Ectodermal cell (in vitro differentiated cells): ENCODE data around the gene PRICKLE1.

Experiments
- H3K27ac ChIP-seq: 2 replicates; pipeline ENCODE4 v1.7.0; 2013; ENCODE audit warnings: mild to moderate bottlenecking, low read depth, low read length; ENCODE audit not compliant: insufficient read depth, poor library complexity, severe bottlenecking
- H3K27me3 ChIP-seq: 2 replicates; pipeline ENCODE4 v1.7.0; 2013; ENCODE audit warnings: mild to moderate bottlenecking, low read length; ENCODE audit not compliant: insufficient read depth, control insufficient read depth, poor library complexity, severe bottlenecking
- H3K36me3 ChIP-seq: one replicate; pipeline ENCODE4 v1.7.0; 2013; ENCODE audit warnings: low read length; ENCODE audit not compliant: control insufficient read depth, insufficient read depth
- H3K4me1 ChIP-seq: one replicate; pipeline ENCODE4 v1.7.0; 2013; ENCODE audit warnings: low read length; ENCODE audit not compliant: control insufficient read depth, insufficient read depth
- H3K4me3 ChIP-seq: 2 replicates; pipeline ENCODE4 v1.7.0; 2013; ENCODE audit warnings: low read depth, low read length, control low read depth; ENCODE audit not compliant: insufficient read depth
- H3K9me3 ChIP-seq: 2 replicates; pipeline ENCODE4 v1.7.0; 2013; ENCODE audit warnings: mild to moderate bottlenecking, low read length, moderate library complexity; ENCODE audit not compliant: control insufficient read depth
- WGBS, 2 experiments: methylation state at CpG; one replicate each; pipeline ENCODE4 v1.1.7; 2013; ENCODE audit warnings: missing lambda C conversion rate in 2 of 2; 5-methylcytosine and 5-hydroxymethylcytosine counted together

Gene PRICKLE1

DNA sequence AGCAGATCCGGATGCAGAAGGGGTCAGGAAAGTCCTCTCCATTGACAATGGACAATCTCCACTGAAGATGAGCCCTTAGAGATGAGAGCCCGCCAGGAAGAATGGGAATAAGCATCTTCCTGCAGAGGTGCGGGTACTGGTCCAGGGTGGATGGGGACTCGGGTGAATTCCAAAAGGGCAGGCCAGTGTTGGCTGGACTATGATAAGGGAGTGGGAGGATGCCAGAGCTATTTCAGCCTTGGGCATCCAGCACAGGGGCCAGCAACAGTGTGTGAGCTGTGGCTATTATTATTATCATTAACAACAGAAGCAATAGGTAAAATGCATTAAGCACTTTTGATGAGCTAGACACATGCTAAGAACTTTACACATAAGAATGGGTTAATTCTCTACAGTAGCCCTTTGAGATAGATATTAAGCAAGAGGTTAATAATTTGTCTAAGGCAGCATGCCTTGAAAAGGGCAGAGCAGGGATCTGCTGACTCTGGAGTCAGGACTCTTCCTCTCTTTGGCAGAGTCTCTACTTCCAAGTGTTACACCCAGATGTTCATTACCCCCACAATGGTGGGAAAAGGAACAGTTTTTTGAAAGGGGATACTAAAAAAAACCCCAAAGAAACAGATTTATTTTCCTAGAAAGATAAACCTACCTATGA, 55.2 kb downstream of the PRICKLE1 start:
- Histone ChIP-seq H3K27me3 (no peaks in the 10 kb centered on the region), H3K36me3 (no peaks in the 10 kb centered on the region), H3K9me3 (no peaks in the 10 kb centered on the region), H3K27ac (no peak overlapping the region), H3K4me3 (no peak overlapping the region), H3K4me1 (no peaks in the 10 kb centered on the region)
- 93 to 96% methylated on average over 4 of the region's 4 CpGs for WGBS, 2 experiments

GRCh38 chr12:42530284-42530683, 59.3 kb downstream of the PRICKLE1 start:
- Histone ChIP-seq H3K27me3 (no peaks in the 10 kb centered on the region), H3K4me3 (no peak overlapping the region), H3K9me3 (no peaks in the 10 kb centered on the region), H3K27ac (no peak overlapping the region), H3K4me1 (no peaks in the 10 kb centered on the region), H3K36me3 (no peaks in the 10 kb centered on the region)
- WGBS, 2 experiments = 83 to 96% methylated on average over 2 of the region's 2 CpGs

- no peak overlapping the region for H3K27ac ChIP-seq
- H3K4me1 ChIP-seq = no peaks in the 10 kb centered on the region
- no peak overlapping the region for H3K4me3 ChIP-seq
- H3K36me3 ChIP-seq = no peaks in the 10 kb centered on the region
- H3K27me3 ChIP-seq = no peaks in the 10 kb centered on the region
- WGBS, 2 experiments = 88 to 92% methylated on average over 1 of the region's 1 CpG
- no peaks in the 10 kb centered on the region for H3K9me3 ChIP-seq
These were observed 64.1 kb downstream of the PRICKLE1 start for GRCh38 chr12:42525444-42525843.

- H3K27me3 ChIP-seq = no peaks in the 10 kb centered on the region
- no peak overlapping the region for H3K4me3 ChIP-seq
- no peaks in the 10 kb centered on the region for H3K9me3 ChIP-seq
- no peaks in the 10 kb centered on the region for H3K36me3 ChIP-seq
- H3K4me1 ChIP-seq = no peaks in the 10 kb centered on the region
- 87 to 88% methylated on average over 5 of the region's 5 CpGs for WGBS, 2 experiments
- no peak overlapping the region for H3K27ac ChIP-seq
These were observed 64.8 kb downstream of the PRICKLE1 start for GRCh38 chr12:42524716-42525115.

DNA sequence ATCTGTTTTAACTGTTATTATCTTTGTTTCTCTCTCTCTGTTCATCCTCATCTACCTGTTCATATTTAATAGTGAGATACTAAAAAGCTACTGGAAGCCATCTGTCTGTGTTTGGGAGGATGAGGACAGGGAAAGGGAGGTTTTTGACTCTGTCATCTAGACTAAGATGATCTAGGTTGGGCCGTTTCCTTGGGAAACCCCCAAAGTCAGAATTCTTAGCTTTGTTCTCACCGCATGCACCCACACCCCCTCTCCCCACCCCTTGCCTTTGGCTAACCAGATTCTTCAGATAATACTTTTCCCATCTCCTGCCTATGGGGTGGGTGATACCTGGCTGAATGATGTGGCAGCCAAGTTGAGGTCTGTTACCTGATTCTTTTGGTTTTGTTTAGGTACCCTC, 73.0 kb downstream of the PRICKLE1 start:
- no peaks in the 10 kb centered on the region for H3K36me3 ChIP-seq
- H3K9me3 ChIP-seq = no peaks in the 10 kb centered on the region
- H3K27ac ChIP-seq = no peak overlapping the region
- H3K4me3 ChIP-seq = no peak overlapping the region
- no peaks in the 10 kb centered on the region for H3K4me1 ChIP-seq
- WGBS, 2 experiments = 42 to 45% methylated on average over 2 of the region's 2 CpGs
- no peaks in the 10 kb centered on the region for H3K27me3 ChIP-seq

- Histone ChIP-seq H3K27ac (no peak overlapping the region), H3K9me3 (no peaks in the 10 kb centered on the region), H3K36me3 (no peaks in the 10 kb centered on the region)
These were observed 77.9 kb downstream of the PRICKLE1 start for GRCh38 chr12:42511656-42512055.

DNA sequence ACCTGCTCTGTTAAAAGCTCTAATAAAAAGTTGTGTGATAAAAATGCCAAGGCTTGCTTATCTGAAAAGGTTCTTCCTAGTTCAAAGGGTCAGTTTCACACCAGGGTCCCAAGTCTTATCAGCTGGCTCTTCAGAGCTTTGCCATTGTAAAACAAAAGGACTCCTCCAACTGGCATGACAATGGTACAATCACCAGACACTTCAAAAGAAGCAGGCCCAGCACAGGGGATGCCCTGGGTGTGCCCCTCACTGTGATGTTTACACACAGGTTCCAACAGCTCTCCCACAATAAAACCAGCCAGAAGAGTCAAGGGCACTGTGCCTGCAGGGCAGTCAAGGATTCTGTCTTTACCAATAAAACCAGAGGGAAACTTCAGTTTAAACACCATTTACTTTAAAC, 78.7 kb downstream of the PRICKLE1 start:
- Histone ChIP-seq H3K4me3 (no peak overlapping the region), H3K4me1 (no peaks in the 10 kb centered on the region), H3K27me3 (no peaks in the 10 kb centered on the region), H3K27ac (no peak overlapping the region), H3K9me3 (no peaks in the 10 kb centered on the region), H3K36me3 (no peaks in the 10 kb centered on the region)

More at GRCh38 chr12:42511656-42512055, 77.9 kb downstream of the PRICKLE1 start:
- WGBS, 2 experiments = 25 to 48% methylated on average over 1 of the region's 1 CpG
- Histone ChIP-seq H3K4me3 (no peak overlapping the region), H3K27me3 (no peaks in the 10 kb centered on the region), H3K4me1 (no peaks in the 10 kb centered on the region)

DNA sequence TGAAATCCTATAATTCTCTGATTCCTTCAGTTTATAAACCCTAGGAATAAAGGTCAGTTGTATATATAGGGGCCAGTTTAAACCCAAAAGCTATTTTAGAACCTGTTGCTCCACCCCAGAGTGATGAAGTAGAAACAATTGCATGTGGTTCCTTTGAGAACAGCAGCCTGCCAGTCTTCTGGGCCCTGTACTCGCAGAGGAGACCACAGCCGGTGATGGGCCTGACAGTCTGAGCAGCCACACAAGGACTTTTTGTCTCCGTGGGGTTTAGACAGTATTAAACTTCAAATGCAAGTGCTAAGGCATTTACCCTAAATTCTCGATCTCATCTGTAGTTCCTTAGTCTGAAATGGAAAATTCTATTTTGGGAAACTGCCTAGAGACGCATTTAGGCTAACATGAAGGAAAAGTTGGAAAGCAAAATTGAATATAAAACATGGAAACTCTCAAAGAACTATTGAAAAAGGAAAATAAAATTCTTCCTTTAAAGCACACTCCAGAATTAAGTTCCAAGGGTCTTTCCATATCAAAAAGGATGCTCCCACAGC, 80.6 kb downstream of the PRICKLE1 start:
- WGBS, 2 experiments = 71 to 78% methylated on average over 4 to 5 of the region's 5 CpGs
- no peaks in the 10 kb centered on the region for H3K27me3 ChIP-seq
- H3K27ac ChIP-seq = no peak overlapping the region
- no peaks in the 10 kb centered on the region for H3K36me3 ChIP-seq
- no peaks in the 10 kb centered on the region for H3K9me3 ChIP-seq
- H3K4me1 ChIP-seq = no peaks in the 10 kb centered on the region
- H3K4me3 ChIP-seq = no peak overlapping the region

- H3K4me3 ChIP-seq = no peak overlapping the region
These were observed 82.0 kb downstream of the PRICKLE1 start for GRCh38 chr12:42507565-42507964.

GRCh38 chr12:42507081-42507480, 82.5 kb downstream of the PRICKLE1 start:
- no peaks in the 10 kb centered on the region for H3K9me3 ChIP-seq
- 82 to 84% methylated on average over 4 of the region's 4 CpGs for WGBS, 2 experiments
- no peak overlapping the region for H3K4me3 ChIP-seq
- no peaks in the 10 kb centered on the region for H3K4me1 ChIP-seq
- H3K27me3 ChIP-seq = no peaks in the 10 kb centered on the region
- no peaks in the 10 kb centered on the region for H3K36me3 ChIP-seq
- no peak overlapping the region for H3K27ac ChIP-seq

More at GRCh38 chr12:42507565-42507964, 82.0 kb downstream of the PRICKLE1 start:
- H3K36me3 ChIP-seq = no peaks in the 10 kb centered on the region
- no peak overlapping the region for H3K27ac ChIP-seq
- H3K4me1 ChIP-seq = no peaks in the 10 kb centered on the region
- H3K27me3 ChIP-seq = no peaks in the 10 kb centered on the region
- H3K9me3 ChIP-seq = no peaks in the 10 kb centered on the region
- WGBS, 2 experiments = 33 to 67% methylated on average over 2 to 3 of the region's 3 CpGs
